Stimulated activated CD8-positive, alpha-beta memory T cell treated with anti-CD3 and anti-CD28 coated beads, Interleukin-12 subunit alpha, Interleukin-12 subunit beta, amount 100 ng/mL, for 24 hours (primary cell): ENCODE results near the gene TYMS.

Source experiments
- DNase-seq: peaks from one replicate; pipeline ENCODE4 v3.0.0-alpha.2; 2020; ENCODE audit errors: extremely low read depth

The TYMS gene

GRCh38 chr18:657311-658000 is at the start of gene TYMS:
TYMS (plus strand) TSS chr18:657653; CDS start chr18:657743, 90 bp downstream.
- no peak for DNase-seq

- DNase-seq = no peak
Measured at GRCh38 chr18:607930-608329, 49.5 kb upstream of the TYMS start.

GRCh38 chr18:610214-610928 is 47.1 kb upstream of the TYMS start:
- DNase-seq = no peak

GRCh38 chr18:612156-612555 is 45.3 kb upstream of the TYMS start:
- DNase-seq = no peak

DNA sequence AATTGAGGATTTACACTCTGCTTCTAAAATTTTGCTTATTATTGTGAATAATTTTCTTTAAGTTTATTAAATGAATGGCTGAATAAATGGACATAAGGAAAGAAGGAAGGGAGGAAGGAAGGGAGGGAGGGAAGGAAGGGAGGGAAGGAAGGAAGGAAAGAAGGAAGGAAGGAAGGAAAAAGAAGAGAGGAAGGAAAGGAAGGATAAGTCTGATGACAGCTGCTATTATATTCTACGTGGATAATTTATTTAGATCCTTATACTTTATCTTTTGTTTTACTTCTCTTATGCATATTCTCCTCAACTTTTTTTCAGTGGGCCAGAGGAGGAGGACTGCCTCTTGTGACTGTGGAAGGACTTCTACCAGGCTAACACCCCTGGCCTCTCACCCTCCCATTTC is 43.3 kb upstream of the TYMS start:
- no peak for DNase-seq

DNA sequence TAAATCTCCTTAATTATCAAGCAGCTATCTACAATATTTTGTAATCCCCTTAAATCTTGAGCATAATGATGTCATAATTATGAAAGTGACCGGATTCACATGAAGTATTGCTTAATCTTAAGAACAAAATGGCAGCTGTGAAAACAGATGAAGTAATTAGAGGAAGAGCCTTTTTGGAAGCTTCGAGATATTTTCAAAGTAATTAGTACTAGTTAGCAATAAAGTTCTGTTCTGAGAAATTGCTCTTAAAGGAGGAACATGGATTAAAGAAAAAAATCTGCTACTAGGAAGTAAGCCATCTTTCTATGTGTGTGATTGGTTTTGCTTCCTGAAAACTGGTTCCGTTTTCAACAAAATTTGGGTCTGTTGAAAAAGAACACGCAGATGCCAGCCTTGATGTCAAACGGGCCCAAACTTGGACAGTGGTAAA is 42.3 kb upstream of the TYMS start:
- no peak for DNase-seq

DNA sequence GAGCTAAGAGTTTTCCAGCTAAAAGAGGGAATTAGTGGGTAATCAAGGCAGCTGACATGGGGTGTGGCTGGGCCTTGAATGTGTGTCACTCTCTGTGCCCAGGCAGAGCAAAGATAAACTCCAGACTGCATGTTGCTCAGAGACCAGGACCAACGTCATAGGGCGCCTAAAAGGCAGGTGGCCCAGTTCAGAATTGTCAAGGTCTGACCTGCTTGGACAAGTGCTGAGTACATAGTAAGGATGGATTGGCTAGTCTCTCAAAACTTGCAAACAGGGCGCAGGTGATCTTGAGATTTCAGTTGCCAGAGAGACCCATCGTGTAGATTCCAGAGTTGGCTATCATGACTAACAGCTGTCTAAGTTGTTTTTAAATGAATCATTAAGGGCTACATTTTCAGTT is 41.7 kb upstream of the TYMS start:
- DNase-seq = no peak

GRCh38 chr18:616380-616995 is 41.0 kb upstream of the TYMS start:
- DNase-seq = no peak

- no peak for DNase-seq
Measured at GRCh38 chr18:617970-618504, 39.4 kb upstream of the TYMS start.

DNA sequence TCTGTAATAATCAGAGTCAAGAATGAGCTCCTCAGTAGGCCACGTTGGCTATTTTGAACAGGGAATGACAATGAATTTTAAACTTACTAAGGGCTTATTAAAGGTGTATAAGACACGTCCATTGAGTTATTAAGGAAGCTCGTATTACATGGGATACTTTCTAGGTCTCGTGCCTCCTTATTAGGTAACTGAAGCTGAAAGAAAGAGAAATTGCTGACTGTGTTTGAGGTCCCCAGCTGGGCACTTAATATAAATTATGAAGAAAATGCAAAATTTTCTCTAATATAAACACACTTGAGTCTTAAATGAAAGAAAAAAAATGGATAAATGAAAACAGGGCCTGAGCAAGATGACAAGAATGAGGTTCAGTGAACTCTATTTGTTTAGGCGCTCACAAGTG is 38.8 kb upstream of the TYMS start:
- DNase-seq = no peak

DNA sequence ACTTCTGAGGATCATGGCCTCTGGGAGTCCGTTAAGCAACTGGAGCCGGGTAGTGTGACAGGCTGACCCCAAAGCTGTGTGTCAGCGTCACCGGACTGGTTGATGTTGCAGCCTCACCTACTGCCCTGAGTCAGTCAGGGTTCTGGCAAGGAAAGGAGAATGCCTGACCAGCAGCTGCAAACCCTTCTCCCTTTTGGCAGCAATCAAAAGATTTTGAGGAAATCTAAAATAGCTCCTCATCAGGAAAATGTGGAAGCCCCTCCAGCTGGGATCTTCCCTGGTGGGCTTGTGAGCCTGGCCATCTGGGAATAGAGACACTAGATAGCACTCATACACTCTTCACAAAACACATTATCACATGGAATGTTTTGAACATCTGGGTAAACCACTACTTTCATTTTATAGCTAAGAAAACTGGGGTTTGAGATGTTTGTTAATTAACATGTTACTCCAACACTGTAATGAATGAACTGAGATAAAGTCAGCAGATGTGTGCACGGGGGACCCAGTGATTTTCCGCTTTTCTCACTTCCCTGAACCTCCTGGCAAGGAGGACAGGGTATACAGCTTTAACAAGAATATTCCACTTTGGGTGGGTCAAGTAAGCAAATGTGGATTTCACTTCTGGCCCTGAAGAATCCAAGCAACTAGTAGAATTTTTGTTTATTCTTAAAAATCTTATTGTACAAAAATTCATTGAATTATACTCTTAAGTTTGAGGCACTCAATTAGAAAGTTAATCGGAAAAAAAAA is 36.0 kb upstream of the TYMS start:
- DNase-seq = no peak

GRCh38 chr18:622289-622688 is 35.2 kb upstream of the TYMS start:
- no peak for DNase-seq

- peak; percentile 31 for DNase-seq
Measured at GRCh38 chr18:623761-624620, 33.5 kb upstream of the TYMS start.

GRCh38 chr18:627231-627630 is 30.2 kb upstream of the TYMS start:
- no peak for DNase-seq

DNA sequence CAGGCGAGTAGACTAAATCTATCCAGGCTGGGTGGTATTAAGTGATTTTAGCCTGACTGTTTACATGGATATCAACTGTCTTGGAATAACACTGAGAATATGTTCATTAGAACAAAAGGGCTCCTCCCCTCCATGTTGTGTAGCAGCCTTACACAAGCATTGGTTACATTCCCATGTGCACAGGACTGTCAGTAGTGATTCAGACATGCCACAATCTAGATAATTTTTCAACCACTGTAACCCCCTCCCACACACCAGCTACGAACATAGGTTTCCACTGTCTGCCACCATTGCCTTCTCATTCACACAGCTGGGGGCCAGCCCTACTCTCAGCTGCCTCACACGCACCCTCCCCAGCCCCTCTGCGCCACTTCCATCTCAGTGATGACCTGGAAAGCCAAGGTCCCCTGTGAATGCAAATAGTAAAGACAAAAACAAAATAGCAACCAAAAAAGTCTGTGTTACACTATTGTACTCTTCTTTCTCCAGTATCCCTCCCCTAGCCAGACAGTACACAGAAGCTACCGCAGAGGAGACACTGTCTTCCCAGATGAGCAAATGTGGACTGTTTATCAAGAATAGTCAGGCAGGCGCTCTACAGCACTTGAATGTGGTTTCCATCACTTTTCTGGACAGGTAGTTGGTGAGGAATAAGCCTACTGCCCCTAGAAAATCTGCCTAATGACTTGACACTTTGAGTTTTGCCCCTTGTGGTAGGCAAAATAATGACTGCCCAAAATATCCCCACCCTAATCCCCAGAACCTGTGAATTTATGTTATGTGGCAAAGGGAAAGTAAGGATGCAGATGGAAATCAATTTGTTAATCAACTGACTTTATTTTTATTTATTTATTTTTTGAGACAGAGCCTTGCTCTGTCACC is 27.9 kb upstream of the TYMS start:
- DNase-seq = no peak

DNA sequence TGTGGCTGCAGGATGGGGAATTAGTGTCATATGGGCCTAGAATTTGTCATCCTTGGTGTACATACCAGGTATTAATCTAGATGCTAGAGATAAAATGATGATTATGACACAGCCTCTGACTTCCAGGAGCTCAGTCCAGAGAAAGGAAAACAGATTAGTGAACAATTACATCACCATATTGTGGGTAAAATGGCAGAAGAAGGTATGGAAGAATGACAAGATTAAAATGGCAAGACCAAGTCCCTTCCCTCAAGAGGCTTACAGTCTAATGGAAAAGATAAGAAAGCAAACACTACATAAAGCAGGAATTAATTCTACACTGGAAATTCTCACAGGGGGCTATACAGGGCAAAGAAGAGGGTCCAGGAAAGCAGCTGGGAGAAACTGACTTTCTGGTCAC is 25.9 kb upstream of the TYMS start:
- DNase-seq = no peak

DNA sequence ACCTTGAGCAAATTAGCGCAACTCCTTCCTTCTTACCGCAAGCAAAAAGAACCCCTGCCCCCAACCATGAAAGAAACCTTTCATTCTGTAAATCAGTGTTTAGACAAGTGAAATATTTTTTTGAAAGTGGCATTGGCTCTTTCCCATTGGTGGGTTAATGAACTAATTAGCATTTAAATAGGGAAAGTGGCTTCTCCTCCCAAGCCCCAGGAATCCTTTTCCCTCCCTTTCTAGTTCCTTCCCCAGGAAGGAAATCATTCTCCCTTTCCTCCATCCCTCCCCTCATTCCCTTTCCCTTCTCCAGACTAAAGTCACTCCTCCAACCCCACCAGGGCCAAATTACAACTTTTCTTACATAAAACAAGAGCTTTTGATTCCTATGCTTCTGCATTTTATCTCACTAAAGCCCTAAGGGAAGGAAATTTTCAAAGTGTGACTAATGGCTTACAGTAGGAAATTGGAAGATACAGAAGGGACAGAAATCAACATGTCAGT is 22.9 kb upstream of the TYMS start:
- DNase-seq = no peak

DNA sequence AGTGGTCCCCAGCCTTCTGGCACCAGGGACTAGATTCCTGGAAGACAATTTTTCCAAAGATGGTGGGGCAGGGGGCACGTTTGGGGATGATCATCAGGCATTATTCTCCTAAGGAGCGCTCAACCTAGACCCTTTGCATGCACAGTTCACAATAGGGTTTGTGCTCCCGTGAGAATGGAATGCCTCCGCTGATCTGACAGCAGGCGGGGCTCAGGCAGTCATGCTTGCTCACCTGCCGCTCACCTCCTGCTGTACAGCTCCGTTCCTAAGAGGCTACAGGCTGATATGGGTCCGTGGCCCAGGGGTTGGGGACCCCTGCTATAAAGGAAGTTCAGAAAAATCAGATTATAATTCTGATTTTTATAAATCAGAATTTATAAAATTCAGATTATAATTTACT is 22.3 kb upstream of the TYMS start:
- no peak for DNase-seq

DNA sequence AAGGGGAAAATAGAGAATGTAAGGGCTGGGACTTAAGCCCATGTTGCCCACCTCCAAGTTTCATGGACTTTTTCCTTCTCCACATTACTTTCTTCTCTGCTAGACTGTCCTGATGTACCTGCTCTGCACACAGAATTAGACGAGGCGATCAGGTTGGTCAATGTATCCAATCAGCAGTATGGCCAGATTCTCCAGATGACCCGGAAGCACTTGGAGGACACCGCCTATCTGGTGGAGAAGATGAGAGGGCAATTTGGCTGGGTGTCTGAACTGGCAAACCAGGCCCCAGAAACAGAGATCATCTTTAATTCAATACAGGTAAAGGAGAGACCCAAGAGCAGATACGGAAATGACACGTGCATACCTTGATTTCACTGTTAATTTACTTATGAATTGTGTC is 16.2 kb upstream of the TYMS start:
- DNase-seq = no peak

- DNase-seq = no peak
Measured at GRCh38 chr18:644395-645004, 13.0 kb upstream of the TYMS start.
